Nephron (organoid): Measurements from ENCODE around the gene CD164.

Experiments
- H3K27ac Mint-ChIP-seq, 3 experiments: 2 replicates each; pipeline ENCODE4 v1.8.0; 2020; ENCODE audit warnings: mixed read lengths in 3 of 3, mild to moderate bottlenecking in 2 of 3, moderate library complexity in 1 of 3
- H3K27me3 Mint-ChIP-seq: 2 replicates; pipeline ENCODE4 v1.8.0; 2021; ENCODE audit warnings: low read depth, mild to moderate bottlenecking, moderate library complexity, mixed read lengths
- H3K36me3 Mint-ChIP-seq: 2 replicates; pipeline ENCODE4 v1.8.0; 2020; ENCODE audit warnings: low read depth, mixed read lengths
- H3K4me1 Mint-ChIP-seq: 2 replicates; pipeline ENCODE4 v1.8.0; 2020; ENCODE audit warnings: mixed read lengths
- H3K4me3 Mint-ChIP-seq, 3 experiments: 2 replicates each; pipeline ENCODE4 v1.8.0; 2020; ENCODE audit warnings: mild to moderate bottlenecking in 3 of 3, mixed read lengths in 3 of 3, moderate library complexity in 2 of 3
- H3K9me3 Mint-ChIP-seq: 2 replicates; pipeline ENCODE4 v1.8.0; 2020; ENCODE audit warnings: mixed read lengths
- CTCF ChIP-seq, 3 experiments: fragments of 200-600 bp; sonication (generic); IDR thresholded peaks; one replicate each; pipeline ENCODE4 v1.5.0; 2021; ENCODE audit warnings: antibody characterized with exemption in 3 of 3; ENCODE audit not compliant: unreplicated experiment in 3 of 3

CD164 gene

DNA sequence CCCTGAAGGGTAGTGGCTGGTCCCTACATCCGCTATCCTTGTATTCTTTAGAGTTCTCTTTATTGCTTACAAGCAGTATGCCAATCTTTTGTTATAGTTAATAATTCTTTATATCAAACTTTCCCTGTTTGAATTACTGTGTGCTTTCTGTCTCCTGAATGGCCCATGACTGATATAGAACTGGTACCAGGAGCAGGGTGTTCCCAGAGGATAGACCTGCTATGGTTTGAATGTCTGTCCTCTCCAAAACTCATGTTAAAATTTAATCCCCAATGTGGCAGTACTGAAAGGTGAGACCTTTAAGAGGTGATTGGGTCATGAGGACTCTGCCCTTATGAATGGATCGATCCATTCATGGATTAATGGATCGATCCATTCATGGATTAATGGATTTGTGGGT lies 26.0 kb downstream of the CD164 start:
- H3K4me3 Mint-ChIP-seq = no peak overlapping the region
- H3K4me1 Mint-ChIP-seq = peaks cover 5% of the 10 kb centered on the region
- no peaks in the 10 kb centered on the region for H3K27me3 Mint-ChIP-seq
- TF ChIP-seq CTCF (IDR thresholded peaks at IDR 0.05; ENCODE audit: unreplicated experiment in 3 of 3) = no peak
- H3K9me3 Mint-ChIP-seq = peaks cover 21% of the 10 kb centered on the region
- peaks cover 79% of the 10 kb centered on the region for H3K36me3 Mint-ChIP-seq
- H3K27ac Mint-ChIP-seq = no peak overlapping the region

DNA sequence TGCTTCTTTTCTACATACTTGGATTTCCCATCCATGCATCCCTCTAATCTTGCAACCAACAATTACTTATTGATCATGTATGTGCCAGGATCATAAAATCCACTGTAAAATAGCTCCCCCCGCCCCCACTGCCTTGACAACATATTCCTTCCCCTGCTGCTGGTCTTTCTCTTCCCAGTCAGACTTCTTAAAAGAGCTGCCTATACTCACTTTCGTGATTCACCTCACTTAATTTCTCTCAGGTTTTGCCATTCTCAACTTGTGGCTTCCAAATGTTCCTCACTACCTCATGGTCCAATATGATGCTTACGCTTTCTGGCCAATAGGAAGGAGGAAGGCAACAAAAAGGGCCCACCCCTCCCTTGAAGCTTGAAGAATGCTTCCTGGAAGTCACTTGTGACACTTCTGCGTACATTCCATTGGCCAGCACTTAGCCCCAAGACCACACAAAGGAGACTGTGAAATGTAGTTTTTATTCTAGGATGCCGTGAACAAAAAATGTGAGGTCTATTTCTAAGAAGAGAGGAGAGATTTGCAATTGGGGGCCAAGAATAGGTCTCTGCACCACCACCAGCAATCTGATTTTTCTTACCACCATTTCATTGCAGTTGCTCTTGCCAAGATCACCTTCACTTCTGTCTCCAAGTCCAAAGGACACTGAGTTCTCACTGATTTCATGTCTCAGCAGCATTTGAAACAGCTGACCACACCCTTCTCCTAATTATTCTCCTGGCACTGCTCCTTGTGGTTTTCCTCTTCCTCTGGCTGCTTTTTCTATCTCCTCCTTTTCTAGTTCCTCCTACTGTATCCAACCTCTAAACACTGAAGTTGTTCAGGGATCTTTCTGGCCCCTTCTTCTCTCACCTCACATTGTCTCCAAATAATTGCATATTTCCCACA lies 30.8 kb downstream of the CD164 start:
- Mint-ChIP-seq H3K4me3 (no peak overlapping the region), H3K9me3 (peaks cover 3% of the 10 kb centered on the region), H3K27ac (no peak overlapping the region), H3K36me3 (peaks cover 31% of the 10 kb centered on the region), H3K4me1 (peaks cover 5% of the 10 kb centered on the region), H3K27me3 (no peaks in the 10 kb centered on the region)
- TF ChIP-seq CTCF (IDR thresholded peaks at IDR 0.05; ENCODE audit: unreplicated experiment in 3 of 3) = no peak

DNA sequence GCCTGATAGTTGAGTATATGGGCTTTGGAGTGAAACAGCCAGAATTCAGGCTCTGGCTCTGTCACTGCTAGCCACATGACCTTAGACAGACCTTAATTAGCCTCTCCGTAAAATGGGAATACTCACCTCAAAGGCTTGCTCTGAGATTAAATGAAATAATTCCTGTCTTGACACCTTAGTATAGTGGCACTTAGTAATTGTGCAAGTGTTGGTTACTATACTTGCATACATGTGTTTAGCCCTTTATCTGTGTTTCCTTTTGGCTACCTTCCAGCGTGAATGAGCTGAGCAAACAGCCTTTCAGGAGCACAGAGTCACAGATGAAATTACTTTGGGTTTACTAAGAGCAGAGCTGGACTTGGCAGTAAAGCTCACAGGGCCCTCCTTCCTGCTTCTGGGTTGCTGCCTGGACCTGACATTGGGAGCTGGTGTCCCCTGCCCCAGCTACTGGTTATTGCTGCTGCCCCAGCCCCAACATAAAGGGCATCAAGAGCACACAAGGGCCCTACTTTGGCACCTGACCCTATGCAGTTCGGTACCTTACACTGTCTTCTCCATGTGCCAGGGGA lies 32.8 kb downstream of the CD164 start:
- TF ChIP-seq CTCF (IDR thresholded peaks at IDR 0.05; ENCODE audit: unreplicated experiment in 3 of 3) = no peak
- Mint-ChIP-seq H3K27me3 (no peaks in the 10 kb centered on the region), H3K9me3 (no peaks in the 10 kb centered on the region)

DNA sequence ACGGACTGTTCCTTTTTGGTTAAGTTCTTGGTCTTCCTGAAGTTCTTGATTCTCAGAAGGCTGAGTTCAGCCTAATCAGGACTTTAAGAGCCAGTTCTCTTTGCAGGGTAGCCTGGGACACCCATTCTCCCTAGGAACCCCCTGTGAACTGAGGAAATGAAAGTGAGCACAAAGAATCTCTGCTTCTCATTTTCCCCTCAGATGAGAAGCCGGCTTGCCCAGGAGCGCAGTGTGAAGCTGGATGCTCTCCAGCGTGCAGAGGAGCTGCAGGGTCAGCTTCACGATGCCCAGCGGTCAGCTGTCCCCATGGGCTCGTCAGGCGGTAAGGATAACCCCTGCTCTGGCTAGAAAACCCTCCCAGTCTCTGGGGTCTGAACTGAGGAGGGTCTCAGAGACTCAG lies 34.0 kb downstream of the CD164 start:
- H3K4me1 Mint-ChIP-seq = peaks cover 5% of the 10 kb centered on the region
- H3K4me3 Mint-ChIP-seq = no peak overlapping the region
- TF ChIP-seq CTCF (IDR thresholded peaks at IDR 0.05; ENCODE audit: unreplicated experiment in 3 of 3) = no peak
- H3K9me3 Mint-ChIP-seq = no peaks in the 10 kb centered on the region
- peaks cover 9% of the 10 kb centered on the region for H3K36me3 Mint-ChIP-seq
- H3K27ac Mint-ChIP-seq = no peak overlapping the region
- H3K27me3 Mint-ChIP-seq = no peaks in the 10 kb centered on the region

More for the DNA sequence above, 32.8 kb downstream of the CD164 start:
- no peak overlapping the region for H3K4me3 Mint-ChIP-seq
- H3K4me1 Mint-ChIP-seq = peaks cover 5% of the 10 kb centered on the region
- H3K36me3 Mint-ChIP-seq = peaks cover 18% of the 10 kb centered on the region
- peak overlapping the region in 1 of 3 experiments; percentile 3 for H3K27ac Mint-ChIP-seq

GRCh38 chr6:109347779-109348178 lies 34.5 kb downstream of the CD164 start:
- Mint-ChIP-seq H3K4me3 (no peak overlapping the region), H3K9me3 (no peaks in the 10 kb centered on the region), H3K27me3 (no peaks in the 10 kb centered on the region), H3K27ac (no peak overlapping the region), H3K4me1 (peaks cover 7% of the 10 kb centered on the region), H3K36me3 (peaks cover 4% of the 10 kb centered on the region)
- no peak for TF ChIP-seq CTCF (IDR thresholded peaks at IDR 0.05; ENCODE audit: unreplicated experiment in 3 of 3)
